Limb (tissue), 2 donors: ENCODE results near the gene KCNA2.
A peak's percentile ranks its signal among the peaks of the same experiment; 100 is the strongest.

ENCODE experiments used
- DNase-seq, 2 donors: peaks; one replicate each; pipeline ENCODE4 v3.0.0-alpha.2; 2016; ENCODE audit errors: extremely low spot score in 2 of 2

KCNA2 gene

DNA sequence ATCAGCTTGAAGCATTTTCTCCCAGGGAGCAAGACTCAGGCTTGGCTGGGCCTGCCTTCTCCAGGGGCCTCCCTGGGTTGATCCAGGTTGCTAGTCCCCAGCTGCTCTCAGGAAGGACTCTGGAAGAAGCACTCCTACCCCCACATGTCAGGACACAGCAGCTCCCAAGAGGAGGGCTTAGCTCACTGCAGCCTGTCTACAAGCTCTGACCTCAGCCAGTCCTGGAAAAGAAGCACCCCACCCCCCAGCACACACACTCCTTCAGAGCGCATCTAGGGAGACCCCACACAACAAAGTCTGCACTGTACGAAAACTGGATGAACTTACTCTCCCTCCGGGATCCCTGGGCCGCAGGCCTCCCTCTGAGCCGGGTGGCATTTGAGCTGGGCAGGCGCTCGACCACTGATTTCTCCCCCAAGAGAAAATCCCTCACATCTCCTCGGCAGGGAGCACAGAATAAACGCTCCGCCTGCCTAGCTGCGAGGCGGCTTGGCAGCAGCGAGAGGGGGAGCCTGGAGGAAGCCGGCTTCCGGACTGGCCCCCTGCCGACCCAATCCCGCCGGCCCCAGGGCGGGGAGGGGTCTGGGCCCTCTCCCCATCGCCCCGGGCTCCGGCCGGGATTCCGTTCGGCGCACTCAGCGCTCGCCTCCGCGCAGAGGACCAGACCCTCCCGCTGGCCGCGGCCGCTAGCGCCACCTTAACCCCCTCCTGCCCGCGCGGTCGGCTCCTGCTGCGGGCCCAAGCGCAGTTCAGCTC, at the start of gene KCNA2:
KCNA2 (minus strand) TSS at position 458 of the 756 bp plus-strand sequence. CDS start 1,576 bp downstream, outside the sequence.
- peak; percentile 37 to 77 for DNase-seq

DNA sequence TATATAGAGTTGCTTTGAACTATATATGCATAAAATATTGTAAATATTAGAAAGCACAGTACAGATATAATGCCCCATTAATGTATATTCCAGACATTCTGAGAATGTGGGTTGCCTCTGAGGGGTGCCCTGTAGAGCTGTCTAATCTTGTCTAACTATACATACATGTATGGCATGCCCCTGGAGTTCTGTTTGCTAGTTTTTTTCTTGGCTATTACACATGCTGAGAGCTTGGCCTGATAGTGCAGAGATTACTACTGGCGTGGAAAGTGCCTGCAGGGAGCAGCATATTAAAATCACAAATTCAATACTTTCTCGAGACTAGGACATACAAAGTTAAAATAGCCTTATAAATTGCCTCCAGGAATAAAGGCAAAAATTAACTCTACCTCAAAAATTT, 44.5 kb upstream of the KCNA2 start:
- DNase-seq: no peak

DNA sequence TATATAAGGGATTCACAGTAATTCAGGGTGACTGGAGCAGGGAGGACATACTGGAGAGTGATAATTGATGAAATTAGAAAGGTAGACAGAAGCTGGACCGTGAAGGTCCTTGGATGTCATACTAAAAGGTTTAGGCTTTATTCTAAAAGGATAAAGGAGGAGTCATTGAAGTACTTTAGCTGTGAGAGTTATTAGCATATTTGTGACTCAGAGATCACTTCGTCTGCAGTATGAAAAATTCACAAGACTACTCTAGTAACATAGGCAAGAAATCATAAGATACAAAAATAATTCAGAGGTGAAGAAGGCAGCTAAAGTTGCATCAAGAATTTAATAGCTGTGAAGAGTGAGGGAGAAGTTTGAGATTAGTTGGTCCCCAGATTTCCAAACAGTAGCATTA, 42.3 kb upstream of the KCNA2 start:
- no peak for DNase-seq

DNA sequence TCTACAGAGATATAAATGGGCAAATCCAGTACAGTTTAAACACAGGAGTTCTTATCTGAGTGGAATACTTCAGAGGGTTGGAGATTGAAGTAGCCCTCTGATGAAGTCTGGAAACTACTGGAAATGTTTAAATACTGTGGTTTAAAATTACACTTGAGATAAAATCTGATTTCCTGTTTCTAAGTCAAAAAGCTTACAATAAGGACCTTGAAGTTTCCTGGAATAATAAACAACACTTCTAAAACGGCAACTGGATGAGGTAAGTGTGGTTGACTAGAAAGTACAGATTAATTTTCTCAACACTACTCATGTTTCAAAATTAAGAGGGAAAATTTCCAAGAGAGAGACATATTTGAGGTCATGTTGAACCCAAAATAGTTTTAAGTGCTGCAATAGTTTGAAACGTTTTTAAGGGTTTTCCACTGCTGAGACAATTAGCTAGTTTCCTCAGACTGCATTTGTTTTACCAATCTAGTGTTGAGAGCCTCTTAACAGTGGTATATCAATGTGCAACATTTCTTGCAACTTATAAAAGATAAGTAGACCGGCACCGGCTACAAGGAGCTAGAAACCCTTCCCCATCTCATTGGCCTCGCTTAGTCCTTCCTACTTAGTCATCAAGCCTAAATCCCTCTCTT, 41.2 kb upstream of the KCNA2 start:
- no peak for DNase-seq

DNA sequence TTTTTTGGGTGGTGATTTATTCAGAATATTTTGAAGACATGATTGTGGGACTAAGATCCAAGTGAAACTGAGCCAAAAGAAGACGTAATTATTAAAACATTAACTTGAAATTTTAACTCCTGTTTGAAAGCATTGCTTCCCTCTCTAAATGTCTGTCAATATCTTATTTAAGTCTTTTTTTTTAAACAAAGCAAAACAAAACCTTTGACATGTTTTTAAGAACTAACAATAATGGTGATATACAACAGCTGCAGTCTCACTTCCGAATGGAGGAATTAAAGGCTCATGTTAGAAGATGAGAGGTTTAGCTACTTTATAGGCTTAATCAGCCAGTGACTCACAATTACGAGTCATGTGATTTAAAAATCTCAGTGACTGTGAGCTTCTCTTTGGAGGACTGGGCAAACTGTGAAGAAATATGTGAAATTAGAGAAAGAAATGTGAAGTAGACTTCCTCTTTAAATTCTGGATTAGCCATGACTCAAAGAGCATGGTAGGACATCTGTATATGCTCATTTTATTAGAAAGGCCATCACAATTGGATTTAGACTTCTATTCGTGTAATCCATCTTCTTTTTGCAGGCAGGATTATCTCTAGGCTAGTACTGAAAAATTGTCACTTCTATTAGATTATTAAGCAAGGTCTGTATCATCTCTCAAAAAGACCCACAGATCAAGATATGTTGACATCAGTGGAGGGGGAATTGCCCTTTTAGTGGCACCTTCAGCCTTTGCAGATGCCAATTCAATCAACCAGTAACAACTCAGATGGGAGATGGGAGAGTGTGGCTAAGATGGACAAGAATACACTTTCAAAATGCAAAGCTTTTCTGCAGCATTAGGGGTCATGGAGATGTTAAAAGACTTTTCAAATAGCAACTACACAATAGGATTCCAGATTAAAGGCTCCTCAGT, 39.9 kb upstream of the KCNA2 start:
- DNase-seq: no peak

DNA sequence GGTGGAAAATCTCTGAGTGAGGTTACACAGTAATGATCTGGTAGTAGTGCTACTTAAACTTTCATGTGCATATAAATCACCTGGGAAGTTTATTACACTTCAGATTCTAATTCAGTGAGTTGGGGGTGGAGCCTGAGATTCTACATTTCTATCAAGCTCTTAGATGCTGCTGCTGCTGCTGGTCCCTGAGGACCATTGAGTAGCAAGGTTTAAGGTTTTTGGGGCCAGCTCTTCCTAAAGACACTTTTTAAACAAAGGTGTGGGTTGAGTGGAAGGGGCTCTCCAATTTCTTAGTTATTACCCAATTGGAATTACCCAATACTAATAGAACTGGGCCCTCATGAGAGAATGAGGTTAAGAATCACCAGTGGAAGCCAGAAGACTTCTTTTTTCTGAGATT, 39.1 kb upstream of the KCNA2 start:
- no peak for DNase-seq

DNA sequence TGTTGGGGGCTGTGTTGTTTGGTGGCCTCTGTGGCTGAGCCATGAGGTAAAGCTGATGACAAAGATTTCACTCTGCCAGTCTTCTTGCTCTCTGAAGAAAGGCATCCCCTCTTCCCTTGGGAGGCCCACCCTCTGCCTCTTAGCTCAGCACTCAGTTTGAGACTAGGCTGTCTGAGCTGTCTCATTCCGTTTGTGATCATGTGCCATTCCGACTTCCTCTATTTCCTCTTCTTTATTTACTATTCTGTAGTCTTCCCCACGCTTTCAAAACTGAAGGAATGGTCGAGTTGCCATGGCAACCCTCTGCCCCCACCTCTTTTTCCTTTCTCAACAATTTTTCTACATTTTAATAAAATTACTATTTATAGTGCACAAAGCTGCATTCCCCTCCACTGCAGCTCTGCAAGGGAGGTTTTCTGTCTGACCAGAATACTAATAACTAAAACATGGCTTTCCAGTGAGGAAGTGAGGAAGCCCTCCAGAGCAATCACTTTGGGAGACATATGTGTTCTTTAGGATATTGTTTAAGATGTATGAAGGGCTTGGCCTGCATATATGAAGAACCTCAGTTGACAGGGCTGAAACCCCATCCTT, 37.8 kb upstream of the KCNA2 start:
- no peak for DNase-seq

DNA sequence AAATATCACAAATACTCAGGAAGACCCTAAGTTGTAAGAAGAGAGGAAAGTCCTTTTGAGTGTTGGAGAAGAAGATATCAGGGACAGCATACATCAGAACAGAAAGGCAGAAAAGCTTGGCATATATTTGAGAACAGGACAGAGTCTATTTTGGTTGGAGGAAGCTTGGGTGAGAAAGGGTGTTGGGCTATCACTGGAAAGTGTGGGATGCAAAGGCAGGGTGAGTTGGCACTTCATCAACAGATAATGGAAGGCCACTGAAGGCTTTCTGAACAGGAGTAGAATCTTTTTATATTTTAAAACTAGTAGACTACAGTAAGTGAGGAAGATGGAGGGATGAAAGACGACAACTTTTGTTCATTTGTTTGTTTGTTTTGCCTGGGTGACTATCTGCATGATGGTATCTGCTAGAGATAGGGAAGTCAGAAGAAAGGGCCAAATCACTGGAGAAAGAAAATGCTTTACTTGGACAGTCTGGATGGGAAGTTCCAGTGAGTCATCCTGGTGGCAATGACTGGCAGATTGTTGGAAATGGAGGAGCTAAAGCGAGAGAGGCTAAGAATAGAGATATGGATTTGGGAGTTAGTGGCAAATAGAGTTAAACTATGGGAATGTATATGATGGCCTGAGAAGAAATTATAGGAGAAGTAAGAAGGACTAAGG, 33.7 kb upstream of the KCNA2 start:
- no peak for DNase-seq

DNA sequence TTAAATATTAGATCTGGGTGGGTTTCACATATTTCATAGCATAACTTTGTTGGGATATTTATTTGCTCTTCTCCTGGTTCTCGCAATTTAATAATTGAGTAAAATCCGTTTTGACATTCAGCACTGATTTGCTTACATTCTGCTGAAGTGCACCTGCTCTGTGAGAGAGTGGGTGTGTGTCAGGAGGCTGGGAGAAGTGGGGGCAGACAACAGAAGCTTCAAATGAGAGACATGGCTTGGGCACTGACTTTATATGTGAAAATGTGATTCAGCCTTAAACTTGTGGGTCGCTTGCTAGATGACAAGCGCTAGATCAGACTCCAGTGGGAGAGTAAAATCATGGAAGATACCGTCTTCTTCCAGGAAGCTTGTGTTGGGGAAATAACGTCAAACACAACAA, 32.4 kb upstream of the KCNA2 start:
- DNase-seq: no peak

DNA sequence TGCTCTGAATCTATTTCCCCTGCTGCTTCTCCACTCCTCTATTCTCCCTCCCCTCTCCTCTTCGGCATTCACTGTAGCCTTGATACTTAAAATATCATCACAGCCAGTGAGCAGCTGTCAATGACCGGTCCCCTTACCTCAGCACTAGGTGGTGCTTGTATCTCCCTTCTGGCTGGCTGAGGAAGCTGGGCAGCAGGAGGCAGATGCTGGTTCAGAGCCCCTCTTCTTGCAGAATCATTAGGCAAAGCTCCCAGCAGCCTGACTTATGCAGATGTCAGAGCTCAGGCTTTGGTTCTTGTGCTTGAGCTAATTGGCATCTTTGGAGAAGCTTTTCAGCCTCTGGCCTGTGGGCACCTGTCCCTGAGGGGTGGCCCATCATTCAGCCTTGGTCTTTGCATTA, 31.9 kb upstream of the KCNA2 start:
- no peak for DNase-seq

DNA sequence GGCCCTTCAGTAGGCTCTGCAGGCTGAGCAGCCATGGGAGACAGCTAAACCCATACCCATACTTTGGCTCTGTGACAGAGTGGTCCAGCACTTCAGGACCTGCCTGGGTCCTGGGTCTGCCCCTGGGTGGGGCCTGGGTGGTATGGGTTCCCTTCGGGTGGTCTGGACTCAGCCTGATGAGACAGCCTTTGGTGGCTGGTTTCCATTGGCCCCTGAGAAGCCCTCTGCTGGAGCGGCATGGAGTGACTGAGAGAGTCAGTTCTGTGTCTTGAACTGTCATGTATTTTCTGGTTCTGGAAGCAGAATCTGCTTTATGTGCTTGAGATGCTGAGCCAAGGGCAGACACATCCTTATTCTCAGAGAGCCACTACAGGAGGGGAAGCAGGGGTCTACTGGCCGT, 31.3 kb upstream of the KCNA2 start:
- no peak for DNase-seq

DNA sequence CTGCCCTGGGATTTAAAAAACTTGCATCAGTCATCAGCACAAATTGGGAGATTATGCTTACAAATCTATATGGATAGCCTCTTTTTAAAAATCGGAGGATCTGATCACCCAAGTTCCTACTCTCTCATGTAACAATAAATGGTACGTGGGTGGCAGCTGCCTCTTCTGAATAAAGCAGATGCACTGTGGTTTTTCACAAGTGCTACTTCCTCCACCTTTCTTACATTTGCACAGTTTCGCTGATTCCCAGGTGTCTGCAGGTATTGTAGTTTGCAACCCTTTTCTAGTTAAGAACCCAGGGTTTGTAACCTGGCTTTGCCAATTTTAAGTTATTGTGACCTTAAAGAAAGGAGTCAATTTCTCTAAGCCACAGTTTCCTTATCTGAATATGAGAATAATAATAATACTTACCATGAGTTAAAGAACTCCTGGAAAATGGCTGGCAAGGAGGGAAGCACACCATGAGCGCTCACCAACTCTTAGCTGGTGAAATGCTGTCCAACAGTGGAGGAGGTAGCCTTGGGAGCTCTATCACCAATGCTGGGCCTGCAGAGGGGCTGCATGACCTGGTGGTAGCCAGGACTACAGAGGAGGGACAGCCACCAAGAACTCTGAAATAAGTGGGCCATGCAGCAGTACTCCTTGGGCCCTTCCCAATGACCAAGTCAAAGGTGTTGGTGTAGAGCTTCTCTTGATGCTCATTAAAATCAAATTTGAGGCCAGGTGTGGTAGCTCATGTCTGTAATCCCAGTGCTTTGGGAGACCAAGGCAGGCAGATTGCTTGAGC, 30.2 kb upstream of the KCNA2 start:
- DNase-seq: no peak

DNA sequence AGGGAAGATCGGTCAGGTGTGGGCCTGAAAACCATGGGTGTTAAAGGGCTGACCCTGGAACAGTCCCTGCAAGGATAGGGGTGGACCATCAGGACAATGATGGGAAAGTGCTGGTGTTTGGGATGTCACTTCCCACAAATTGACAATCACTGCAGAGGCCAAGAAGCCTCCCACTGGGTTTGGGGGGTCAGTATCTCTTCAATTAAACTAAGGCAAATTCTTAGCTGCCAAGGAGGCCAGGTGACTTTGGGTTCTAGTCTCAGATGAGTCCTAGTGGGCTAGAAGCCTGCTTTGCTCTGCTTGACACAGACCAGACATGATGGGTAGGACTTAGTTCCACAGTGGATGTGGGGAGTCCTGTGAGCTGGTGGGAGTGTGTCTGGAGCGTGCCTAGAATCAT, 29.3 kb upstream of the KCNA2 start:
- no peak for DNase-seq

DNA sequence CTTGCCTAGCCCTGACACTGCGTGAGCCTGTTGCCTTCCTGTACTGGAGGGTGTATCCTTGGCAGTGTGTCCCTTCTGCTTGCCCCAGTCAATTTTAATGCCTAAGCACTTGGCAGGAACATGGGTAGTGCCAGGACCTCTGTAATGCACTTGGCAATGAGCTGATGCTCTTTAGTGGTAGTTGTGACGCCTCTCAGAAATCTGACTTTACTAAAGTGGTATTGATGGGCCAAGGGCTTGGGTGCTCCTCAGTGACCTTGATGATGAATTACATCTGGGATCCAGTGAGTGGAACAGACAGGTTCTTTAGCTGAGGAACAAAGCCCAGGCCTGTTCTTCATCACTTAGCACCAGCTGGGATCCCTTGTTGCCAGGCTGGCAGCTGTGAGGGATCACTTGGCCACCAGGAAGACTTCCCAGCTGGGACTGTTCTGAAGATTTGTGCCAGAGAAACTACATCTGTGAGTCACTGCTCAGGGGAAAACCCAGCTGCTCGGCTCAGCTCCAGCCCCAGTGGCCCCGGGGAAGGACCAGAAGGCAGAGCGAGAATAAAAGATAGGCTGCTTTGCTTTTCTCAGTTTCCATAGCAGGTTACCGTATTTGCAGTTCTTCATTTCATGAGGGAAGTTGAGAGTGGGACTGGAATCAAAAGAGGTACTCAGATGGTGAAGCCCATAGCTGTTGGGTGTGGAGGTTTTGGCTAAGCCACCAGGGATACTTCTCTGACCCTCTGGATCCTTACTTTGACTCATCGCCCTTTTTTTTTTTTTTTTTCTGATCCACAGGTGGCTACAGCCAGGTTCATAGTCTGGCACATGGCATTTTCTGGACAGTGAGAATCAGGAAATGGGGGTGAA, 28.5 kb upstream of the KCNA2 start:
- DNase-seq: peak; percentile 34 to 54

DNA sequence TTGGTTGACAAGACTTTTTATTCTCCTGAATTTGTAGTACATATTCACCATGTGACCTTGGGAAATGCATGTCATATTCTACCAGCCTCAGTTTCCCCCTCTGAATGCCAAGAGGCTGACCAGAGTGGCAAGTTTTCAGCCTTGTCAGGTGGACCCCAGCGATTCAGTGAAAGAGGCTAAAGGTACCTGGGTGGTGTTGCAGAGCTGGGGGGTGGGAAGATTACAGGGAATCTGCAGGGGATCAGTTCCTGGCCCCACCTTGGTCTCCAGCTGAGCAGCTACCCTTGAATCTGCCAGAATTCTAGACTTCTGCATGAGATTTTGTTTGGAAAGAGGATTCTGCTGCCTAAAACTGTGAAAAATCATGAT, 27.9 kb upstream of the KCNA2 start:
- no peak for DNase-seq

DNA sequence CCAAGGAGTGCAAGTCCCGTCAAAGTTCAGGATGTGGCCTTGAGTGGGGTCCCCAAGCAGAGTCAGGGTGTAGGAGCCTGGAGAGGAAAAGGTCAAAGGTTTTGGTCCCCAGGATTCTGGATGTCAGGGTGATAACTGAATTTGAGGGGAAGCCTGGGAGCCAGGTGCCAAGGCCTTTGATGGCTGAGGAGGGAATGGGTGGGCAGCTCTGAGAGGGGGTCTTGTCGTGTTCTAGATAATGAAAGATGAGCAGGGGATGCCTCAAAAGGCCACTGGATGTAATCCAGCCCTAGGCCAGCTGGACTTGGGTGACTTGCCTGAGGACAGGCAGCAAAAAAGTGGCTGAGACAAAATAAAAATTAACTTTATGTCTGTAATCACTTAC, 27.5 kb upstream of the KCNA2 start:
- DNase-seq: no peak

DNA sequence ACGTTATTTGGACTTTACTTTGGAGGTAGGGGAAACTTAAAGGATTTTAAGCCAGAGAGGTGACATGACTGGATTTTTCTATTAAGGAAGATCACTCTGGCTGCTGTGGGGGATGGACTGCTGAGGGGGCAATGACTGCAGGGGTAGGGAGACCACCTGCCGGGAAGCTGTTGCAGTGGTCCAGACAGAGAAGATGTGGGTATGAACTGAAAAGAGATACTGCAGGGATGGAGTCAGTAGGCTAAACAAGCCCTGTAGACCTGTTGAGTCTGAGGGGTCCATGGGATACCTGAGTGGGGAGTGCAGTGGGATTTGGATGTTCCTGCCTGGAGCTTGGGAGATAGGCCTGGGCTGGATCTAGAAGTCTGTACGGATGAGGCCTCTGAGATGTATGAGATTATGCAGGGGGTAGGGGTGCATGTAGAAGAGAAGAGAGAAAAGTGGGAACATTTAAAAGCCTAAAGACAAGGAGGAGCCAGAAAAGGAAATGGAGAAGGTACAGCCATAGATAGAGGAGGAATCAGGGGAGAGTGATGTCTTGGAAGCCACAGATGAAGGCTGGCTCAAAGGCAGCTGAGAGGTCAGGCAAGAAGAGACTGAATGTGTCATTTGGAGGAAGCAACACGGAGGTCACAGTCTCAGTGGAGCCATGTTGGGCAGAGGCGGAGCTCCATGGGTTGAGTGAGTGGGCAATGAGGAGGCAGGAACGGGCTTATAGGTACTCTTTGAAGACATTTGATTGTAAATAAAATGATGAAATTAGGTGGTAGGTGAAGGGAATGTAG, 25.9 kb upstream of the KCNA2 start:
- DNase-seq: no peak

DNA sequence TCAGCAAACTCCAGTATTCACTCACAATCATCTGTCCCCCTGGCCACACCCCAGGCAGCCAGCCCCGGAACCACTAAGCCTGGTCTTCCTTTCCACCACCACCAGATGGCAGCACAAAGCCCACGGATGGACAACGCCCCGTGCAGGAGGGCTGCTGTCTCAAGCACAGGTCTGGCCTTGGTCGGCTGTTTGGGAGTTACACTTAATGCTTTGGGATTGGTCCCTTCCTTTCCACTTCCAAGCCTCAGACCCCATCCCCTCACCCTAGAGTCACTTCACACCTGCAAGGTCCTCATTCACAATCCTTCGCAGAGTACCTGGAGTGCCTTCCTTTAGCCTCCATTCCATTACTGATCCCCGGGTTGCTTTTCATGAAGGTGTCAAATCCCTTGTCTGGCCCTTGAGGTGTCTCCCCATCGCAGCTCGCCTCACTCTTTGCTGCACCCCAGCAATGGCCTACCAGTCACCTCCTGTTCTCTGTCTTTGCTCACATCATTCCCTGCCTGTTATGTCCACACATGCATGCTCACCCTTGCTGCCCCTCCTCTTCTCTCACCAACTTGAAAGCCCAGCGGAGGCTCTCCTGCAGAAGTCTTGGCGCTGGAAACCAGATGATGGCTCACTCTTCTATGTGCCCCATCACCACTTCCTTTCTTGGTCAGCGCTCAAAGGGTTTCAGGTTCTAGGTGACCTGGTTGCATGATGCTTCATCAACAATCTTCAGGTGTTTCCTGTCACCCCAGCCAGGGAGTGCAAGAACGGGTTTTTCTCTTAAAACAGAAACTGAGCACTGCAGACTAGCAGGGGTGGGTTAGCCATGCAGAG, 24.9 kb upstream of the KCNA2 start:
- DNase-seq: peak; percentile 19 to 75
